ENCODE results near the gene ANTXR2.

Gene ANTXR2

GRCh38 chr4:80069108-80069836 lies 3.8 kb downstream of the ANTXR2 start:
- no peak for DNase-seq

- DNase-seq = no peak
These were observed 7.4 kb downstream of the ANTXR2 start for GRCh38 chr4:80065601-80066000.

GRCh38 chr4:80062527-80062926 lies 10.5 kb downstream of the ANTXR2 start:
- DNase-seq = peak; percentile 19

GRCh38 chr4:80060804-80061203 lies 12.2 kb downstream of the ANTXR2 start:
- DNase-seq = no peak

GRCh38 chr4:80058740-80059139 lies 14.3 kb downstream of the ANTXR2 start:
- DNase-seq = peak; percentile 46

GRCh38 chr4:80054375-80054774 lies 18.7 kb downstream of the ANTXR2 start:
- DNase-seq = no peak

GRCh38 chr4:80053140-80053910 lies 19.7 kb downstream of the ANTXR2 start:
- DNase-seq = no peak

GRCh38 chr4:80049813-80050534 lies 23.1 kb downstream of the ANTXR2 start:
- no peak for DNase-seq

- no peak for DNase-seq
These were observed 23.6 kb downstream of the ANTXR2 start for GRCh38 chr4:80049402-80049801.

- no peak for DNase-seq
These were observed 27.2 kb downstream of the ANTXR2 start for GRCh38 chr4:80045786-80046185.

GRCh38 chr4:80043541-80043940 lies 29.5 kb downstream of the ANTXR2 start:
- no peak for DNase-seq

GRCh38 chr4:80042821-80043220 lies 30.2 kb downstream of the ANTXR2 start:
- no peak for DNase-seq

GRCh38 chr4:80037864-80038263 lies 35.2 kb downstream of the ANTXR2 start:
- DNase-seq = no peak

- DNase-seq = no peak
These were observed 35.9 kb downstream of the ANTXR2 start for GRCh38 chr4:80036949-80037685.

- DNase-seq = no peak
These were observed 36.7 kb downstream of the ANTXR2 start for GRCh38 chr4:80036306-80036705.

- no peak for DNase-seq
These were observed 37.7 kb downstream of the ANTXR2 start for GRCh38 chr4:80035336-80035735.

GRCh38 chr4:80033581-80033980 lies 39.4 kb downstream of the ANTXR2 start:
- no peak for DNase-seq

- no peak for DNase-seq
These were observed 43.7 kb downstream of the ANTXR2 start for GRCh38 chr4:80029364-80029763.

- DNase-seq = no peak
These were observed 45.4 kb downstream of the ANTXR2 start for GRCh38 chr4:80027611-80028010.

- DNase-seq = no peak
These were observed 46.9 kb downstream of the ANTXR2 start for GRCh38 chr4:80026100-80026499.

- no peak for DNase-seq
These were observed 48.7 kb downstream of the ANTXR2 start for GRCh38 chr4:80024335-80024734.

GRCh38 chr4:80022282-80022681 lies 50.7 kb downstream of the ANTXR2 start:
- no peak for DNase-seq
